ENCODE measurements around the gene C1QTNF1.

Gene C1QTNF1

DNA sequence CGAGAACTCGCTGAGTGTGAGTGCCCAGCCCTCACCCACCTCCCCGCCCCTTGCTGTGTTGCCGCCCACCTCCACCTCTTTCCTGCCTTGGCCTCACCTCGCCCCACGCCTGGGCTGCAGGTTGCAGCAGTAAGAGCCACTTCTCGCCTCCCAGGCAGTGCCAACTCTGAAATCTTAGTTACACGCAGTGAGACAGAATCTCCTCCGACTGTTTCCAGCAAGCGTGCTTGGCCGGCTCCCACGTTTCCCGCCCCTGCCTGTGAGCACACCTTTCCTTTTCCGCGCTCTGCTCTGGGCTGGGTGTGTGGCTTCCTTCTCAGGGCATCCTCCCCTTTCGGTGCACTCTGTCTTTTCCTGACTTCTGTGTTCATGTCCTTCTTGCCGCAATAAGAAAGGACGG, 56.4 kb downstream of the C1QTNF1 start:
- no peak for DNase-seq (ENCODE audit: low spot score)

DNA sequence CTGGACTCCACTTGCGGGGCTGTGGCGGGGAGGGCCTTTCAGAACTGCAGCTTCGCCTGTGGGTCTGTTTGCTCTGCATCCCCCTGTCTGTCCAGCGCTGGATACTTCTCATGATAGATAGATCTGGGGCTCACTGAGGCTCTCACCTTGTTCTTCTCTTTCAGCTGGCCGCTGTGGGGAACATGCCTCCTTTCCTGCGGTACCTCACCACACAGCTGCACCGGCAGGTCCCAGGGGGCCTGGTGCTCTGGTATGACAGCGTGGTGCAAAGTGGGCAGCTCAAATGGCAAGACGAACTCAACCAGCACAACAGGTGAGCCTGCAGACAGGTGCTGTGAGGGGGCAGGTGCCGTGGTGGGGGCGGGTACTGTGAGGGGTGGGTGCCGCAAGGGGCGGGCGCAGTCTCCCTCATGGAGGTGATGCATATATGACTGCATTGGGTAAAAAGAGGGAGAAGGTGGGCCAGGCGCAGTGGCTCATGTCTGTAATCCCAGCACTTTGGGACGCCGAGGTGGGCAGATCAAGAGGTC, 56.9 kb downstream of the C1QTNF1 start:
- DNase-seq (ENCODE audit: low spot score), result no peak

DNA sequence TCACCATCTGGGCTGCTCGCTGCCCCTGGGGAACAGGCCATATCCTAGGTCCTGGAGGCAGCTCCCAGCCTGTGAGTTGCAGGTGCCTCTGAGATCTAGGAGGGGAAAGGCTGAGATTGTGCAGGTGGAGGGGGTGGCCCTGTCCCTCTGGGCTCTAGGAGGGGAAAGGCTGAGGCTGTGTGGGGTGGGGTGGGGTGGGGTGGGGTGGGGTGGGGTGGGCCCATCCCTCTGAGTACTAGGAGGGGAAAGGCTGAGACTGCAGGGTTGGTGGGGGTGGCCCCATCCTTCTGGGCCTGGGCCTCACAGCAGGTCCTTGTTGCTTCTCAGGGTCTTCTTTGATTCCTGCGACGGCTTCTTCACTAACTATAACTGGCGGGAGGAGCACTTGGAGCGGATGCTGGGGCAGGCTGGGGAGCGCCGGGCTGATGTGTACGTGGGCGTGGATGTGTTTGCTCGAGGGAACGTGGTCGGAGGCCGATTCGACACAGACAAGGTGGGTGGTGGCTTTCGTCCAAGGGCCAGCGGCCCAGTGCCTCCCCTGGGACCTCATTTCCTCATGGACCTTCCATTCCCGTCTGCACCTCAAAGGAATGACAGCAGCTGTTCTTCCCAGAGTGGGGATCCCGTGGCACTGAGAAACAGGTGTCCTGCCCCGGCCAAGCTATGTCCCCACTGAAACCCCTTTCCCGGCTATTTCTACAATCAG, 57.8 kb downstream of the C1QTNF1 start:
- DNase-seq (ENCODE audit: low spot score), result no peak

DNA sequence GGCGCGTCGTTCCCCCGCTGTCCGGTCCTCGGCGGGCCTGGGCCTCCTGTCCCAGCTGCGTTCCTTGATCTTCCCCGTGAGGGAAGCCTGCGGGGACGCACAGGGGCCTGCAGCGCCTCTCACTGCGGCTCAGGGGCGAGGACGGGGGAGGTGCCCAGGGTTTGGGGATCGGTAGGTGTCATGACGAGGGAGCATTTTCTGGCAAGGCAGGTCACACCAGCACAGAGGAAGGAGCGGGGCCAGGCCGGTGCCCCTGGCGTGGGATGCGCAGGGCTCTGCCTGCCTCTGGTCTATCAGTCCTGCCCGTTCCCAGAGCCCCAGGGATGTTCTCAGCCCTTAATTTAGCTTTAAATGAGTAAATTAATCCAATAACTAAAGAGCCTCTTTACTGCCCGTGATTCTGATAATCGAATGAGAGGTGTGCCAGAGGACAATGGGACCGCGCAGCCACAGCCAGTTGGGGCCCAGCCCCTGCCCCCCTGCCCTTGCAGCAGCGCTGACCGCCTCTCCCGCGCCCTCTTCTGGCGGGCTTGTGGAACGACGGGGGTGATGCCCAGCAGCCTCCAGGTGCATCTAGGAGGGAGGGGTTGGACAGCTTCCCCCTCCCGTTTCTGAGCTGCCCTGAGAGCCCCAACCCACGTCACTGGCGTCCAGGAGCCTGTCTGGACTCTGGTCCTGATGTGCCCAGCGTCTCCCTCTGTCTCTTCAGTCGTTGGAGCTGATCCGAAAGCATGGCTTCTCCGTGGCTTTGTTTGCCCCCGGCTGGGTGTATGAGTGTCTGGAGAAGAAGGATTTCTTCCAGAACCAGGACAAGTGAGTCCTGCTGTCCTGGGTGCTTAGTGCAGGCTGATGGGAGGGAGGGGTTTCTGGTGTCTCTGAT, 58.6 kb downstream of the C1QTNF1 start:
- DNase-seq (ENCODE audit: low spot score), result peak; percentile 61

DNA sequence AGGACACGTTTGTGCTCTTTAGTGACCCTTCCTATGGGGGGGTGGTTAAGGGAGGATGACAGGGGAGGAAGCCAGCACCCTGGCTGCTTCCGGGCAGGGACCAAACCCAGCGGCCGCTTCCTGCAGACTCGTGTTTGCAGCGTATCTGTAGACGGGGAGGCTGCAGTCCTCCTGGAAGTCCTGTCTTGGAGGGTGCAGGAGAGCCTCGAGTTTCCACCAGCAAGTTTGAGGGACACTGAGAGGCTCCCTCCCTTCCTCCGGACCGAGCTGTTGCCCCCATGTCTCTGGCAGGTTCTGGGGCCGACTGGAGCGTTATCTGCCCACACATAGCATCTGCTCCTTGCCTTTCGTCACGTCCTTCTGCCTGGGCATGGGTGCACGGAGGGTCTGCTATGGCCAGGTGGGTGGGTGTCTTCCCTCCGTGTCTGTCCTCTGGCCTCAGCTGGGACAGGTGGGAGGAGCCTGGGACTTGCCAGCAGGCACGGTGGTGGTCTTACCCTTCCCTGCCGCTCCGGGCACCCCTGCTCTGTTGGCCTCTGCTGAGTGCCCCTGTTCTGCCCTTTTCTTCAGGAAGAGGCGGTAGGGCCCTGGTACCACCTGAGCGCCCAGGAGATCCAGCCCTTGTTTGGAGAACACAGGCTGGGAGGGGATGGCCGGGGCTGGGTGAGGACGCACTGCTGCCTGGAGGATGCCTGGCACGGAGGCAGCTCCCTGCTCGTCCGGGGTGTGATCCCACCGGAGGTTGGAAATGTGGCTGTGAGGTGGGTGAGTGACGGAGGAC, 59.4 kb downstream of the C1QTNF1 start:
- DNase-seq (ENCODE audit: low spot score), result no peak

DNA sequence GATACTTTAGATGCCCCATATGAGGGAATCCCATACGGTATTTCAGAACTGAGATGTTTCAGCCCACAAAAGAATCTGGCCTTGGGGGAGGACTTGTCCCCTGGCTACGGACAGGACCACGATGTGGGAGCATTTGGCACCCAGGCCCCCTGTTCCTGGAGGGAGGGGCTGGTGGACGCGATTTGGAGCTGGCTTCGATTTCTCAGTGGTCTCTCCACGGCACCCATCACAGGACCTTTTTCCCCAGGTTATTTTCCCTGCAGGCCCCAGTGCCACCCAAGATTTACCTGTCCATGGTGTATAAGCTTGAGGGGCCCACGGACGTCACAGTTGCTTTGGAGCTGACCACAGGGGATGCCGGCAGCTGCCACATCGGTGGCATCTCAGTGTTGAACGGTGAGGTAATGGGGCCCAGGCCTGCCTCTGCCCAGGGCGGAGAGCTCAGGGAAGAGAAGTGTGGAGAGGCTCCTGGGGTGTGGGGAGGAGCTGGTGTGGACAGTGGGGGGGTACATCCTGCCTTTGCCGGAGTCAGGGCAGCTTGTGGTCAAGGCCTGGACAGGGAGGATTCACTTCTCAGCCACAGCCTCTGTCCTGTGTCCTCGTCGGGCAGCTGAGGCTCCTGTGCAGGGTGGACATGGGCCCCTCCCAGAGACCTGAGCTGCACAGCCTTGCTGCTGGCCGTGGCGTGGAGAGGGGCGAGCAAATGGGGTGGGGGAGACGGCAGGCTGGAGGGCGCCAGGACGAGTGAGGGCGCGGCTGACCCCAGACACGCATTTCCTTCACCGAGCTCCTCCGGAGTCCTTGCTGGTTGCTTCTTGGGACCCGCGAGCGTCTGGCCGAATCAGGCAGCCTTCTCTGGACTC, 60.6 kb downstream of the C1QTNF1 start:
- DNase-seq (ENCODE audit: low spot score), result no peak

DNA sequence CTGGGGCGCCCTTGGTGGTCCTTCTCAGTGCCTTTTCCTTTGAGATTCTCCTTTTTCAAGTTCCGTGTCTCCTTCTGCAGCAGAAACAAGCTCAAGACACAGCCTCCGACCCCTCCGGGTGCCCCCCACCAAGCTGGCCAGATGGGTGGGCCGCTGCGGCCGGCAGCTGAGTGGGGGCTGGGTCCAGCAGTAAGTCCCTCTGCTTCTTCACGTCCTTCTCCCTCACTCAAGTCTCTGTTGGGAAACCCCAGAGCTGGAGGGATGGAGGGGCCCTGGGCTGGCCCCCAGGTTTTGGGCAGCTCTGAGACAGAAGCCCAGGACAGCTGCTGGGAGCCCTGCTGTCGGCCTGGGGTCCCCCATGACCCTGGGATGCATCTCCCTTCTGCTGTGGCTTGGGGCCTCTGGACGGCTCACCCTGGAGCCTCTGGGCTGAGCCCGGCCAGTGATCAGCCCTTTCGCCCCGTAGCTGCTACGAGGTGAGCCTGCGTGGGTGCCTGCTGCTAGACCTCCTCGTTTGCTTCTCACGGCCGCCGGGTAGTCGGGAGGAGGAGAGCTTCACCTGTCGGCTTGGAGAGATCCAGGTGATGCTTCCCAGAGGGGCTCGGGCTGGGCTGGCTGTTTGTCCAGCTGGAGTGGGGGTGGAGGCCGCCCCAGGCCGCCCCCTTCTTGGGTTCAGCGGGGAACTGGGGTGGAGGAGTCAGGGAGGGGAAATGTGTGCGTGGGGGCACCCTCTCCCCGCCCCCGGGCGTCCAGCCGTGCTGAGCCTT, 61.4 kb downstream of the C1QTNF1 start:
- no peak for DNase-seq (ENCODE audit: low spot score)

DNA sequence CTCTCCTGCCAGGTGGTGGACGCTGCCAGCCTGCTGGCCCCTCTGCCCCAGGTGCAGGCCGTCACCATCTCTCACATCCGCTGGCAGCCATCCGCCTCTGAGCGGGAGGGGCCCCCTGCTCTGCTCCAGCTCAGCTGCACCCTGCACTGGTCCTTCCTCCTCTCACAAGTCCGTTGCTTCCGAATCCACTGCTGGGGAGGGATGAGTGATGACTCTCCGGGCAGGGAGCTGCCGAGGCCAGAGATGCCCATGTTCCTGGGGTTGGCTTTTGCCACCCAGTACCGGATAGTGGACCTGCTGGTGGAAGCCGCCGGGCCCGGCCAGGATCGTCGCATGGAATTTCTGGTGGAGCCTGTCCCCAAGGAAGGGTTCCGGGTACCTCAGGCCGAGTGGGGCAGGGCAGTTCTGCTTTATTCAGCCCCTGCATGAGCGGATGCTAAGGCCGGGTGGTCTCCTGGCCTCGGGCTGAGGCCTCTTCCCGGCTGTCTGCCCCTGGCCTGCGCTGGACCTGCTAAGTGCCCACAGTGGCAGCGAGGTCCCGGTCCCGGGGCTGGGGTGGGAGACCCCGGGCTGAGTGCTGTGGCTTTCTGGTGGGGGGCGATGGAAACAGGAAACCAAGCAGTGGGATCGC, 62.1 kb downstream of the C1QTNF1 start:
- no peak for DNase-seq (ENCODE audit: low spot score)

DNA sequence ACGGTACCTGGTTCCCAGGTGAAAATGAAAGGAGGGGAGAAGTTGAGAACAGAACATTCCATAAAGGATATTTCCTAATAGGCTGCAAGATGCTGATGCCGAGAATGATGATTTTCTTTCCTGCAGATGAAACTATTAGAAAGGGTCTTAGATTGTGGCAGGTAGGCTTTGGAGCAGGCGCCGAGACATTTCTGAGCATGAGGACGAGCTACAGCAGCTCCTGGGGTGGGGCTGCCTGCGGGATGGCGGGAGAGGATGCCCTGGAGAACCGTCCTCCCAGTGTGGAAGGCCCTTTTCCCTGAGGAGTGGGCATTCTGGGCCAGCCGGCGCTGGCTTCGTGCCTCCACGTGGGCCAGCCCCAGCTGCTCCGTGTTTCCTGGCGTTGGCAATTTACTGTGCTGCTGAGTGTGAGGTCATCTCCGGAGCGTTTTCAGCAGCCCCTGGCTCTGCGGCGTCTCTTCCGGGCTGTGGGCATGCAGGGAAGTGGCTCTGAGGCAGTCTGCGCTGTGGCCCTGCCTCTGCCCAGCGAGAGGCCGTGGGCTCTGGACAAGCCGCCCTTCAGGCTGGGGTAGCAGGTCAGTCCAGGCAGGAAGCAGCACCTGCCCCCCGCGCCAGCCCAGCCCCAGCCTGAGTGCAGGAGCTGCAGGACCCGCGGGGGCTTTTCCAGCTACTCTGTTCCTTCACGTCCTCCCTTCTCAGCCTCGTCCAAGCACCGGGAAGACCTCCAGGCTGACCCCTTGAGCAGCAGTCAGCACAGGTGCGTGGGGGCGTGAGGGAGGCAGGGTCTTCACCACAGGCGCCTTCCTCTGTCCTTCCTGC, 62.8 kb downstream of the C1QTNF1 start:
- no peak for DNase-seq (ENCODE audit: low spot score)

DNA sequence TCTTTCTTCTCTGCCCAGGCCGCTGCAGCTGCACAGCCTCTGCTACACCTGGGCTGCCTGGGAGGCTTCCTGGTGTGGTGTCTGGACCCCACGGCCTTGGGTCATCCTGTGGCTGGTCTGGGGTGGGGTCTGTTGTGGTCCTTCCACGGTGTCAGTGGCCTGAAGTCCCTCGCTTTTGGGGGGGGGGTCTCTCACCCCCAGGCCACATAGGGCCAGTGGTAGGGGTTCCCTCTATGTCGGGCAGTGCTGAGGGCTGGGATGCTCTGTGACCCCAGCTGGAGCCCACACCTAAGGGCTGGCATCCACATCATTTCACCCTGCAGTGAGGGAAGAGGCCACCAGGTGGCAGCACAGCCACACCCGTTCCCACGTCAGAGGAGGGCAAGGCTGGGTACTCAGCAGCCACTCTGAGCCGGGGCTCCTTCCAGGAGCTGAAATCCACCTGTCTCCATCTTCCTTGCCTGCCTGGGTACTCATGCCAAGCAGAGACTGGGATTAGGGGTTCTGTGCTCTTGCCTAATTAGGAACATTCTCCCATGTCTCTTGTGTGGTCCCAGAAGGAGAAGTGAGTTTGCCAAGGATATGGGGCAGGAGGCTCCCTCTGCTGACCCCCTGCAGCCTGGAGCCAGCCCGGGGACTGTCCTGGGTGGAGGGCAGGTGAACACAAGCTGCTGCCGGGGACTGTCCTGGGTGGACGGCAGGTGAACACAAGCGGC, 63.6 kb downstream of the C1QTNF1 start:
- peak; percentile 84 for DNase-seq (ENCODE audit: low spot score)

DNA sequence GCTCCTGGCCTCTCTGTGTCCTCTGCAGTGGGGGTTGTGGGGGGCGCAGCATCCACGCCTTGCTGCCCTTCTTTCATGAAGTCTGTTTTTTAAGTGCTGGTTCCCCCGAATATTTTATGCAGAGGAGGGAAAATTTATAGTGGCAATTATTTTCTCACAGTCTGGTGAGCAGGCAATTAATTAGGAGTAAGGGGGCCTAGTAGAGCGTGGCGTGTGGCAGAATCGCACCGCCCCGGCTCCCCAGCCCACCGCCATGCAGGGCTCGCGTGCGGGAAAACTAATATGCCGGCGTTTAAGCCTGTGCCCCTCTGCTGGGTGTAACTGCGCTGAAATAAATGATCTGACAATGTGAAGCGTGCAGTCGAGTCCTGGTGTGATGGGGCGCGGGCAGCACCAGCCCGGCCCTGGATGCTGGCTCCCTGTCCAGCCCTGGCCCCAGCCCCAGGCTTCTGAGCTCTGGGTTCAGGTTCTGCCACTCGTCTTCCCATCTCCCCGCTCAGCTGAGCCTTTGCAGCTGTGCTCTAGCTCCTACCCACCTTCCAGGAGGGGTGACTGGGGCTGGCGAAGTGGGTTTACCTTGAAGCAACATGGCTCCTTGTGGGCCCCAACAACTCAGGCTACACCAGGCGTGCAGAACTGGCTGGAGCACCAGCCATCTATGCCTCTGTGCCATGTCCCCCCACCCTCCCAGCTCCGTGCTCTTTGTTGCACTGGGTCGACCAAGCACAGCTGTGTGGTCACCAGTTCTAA, 64.5 kb downstream of the C1QTNF1 start:
- no peak for DNase-seq (ENCODE audit: low spot score)

DNA sequence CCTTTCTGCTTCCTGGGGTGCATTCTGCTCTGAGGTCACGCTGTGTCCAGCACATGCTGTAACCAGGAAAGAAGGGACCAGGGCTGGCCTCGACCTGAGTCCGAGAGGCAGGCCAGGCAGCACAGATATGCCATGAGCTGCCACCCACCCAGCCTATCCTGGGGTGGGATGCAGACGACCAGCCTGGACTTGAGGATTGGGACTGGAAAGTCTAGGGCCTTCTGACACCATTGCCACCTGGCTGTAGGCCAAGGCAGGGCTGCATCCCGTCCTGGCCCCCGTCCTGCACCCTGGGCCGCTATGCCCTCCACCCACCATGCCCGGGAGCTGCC, 65.0 kb downstream of the C1QTNF1 start:
- DNase-seq (ENCODE audit: low spot score), result no peak

DNA sequence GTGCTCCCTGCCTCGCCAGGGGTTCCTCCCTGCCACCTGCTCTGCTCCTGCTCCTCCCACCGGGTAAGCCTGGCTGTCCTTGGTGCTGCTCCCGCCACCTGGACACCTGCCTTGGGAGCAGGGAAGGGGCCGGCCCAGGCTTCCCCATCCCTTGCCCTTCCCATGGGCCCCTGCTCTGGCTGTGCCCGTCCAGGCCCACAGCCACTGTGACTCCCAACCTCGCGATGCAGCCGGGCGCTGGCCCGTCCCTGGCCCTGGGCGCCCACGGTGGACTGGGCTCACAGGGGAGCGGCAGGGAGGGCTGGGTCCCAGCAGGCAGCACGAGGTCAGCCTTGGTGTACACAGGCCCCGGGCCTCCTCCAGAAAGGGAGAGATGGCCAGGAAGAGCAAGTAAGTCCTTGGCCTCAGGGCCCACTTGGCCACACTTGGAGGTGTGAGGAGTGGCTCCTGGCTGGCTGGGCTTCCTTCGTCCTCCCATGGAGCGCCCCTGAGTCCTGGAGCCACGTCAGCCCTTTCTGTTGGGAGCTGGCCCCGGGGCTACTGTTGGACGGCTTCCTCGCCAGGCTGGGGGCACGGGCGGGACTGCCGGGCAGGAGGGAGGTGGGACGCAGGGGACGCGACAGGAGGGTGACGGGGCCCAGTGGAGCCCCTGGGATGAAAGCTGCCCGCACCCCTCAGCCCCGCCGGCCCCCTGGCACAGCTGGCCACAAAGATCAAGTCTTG, 65.9 kb downstream of the C1QTNF1 start:
- DNase-seq (ENCODE audit: low spot score), result no peak

DNA sequence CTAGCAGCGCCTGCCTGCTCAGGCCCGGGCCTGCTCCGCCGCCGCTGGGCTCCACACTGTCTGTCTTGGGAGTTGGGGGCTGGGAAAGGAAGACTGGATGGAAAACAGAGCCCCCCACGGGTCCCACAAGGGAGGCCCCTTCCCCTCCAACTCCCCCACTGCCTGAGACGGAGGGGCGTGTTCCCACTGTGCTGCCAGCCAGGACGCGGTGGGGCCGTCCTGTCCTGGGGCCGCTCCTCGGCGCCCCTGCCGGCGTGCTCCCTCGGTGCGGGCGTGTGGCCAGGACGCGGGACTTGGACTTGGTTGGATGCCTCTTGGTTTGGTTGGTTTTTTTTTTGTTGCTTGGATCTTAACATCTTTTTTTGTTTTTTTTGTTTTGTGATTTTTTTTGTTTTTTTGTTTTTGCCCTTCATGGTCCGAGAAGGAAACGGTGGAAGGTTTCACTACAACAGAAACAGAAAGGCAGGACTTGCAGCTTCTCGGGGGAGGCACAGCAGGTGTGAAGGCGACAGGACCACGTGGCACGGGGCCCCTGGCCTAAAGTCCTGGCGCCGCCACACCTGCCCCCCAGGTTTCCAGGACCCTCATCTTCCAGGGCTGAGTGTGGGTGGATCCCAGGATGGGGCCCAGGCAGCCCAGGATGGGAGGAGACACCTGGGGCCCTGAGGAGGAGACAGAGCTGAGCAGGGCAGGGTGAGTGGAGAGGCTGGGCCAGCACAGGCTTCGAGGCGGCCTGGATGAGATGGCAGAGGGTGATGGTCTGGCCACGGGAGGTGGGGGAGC, 66.7 kb downstream of the C1QTNF1 start:
- no peak for DNase-seq (ENCODE audit: low spot score)

DNA sequence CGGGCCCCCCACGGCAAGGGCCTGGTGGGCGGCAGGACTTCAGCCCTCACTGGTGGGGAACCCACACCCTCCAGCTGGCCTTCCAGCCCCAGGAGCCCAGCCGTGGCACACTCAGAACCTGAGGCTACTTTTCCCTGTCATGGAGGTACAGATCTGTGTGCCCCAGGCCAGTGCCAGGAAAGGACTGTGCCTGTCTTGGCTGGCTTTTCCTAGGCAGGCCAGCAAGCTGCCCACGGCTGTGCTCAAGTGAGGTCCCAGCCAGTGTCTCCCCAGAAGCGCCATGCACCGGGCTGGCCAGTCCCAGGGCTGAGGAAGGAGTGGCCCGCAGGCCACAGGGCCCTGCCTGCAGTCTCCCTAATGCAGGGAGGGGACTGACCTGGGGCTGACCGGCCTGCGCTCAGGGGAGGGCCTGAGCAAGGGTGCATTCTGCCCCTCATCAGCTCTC, 67.3 kb downstream of the C1QTNF1 start:
- DNase-seq (ENCODE audit: low spot score), result no peak

DNA sequence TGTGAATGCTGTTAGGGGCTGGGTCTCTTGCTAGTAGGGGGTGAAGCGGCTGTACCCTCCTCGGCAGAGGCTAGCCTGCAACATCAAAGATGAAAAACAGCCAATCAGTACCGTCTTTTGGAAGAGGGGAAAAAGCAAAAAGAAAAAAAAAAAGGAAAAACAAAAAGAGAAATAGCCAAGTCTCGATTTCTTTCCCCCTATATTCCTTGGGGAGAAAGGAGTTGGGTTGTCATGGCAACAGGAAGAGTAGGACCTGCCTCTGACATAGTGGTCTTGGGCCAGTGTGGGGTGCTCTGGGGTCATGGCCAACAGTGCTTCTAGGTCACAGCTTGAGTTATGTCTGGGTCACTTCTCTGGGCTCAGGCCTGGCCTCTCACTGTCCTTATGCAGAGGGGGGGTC, 68.6 kb downstream of the C1QTNF1 start:
- no peak for DNase-seq (ENCODE audit: low spot score)

DNA sequence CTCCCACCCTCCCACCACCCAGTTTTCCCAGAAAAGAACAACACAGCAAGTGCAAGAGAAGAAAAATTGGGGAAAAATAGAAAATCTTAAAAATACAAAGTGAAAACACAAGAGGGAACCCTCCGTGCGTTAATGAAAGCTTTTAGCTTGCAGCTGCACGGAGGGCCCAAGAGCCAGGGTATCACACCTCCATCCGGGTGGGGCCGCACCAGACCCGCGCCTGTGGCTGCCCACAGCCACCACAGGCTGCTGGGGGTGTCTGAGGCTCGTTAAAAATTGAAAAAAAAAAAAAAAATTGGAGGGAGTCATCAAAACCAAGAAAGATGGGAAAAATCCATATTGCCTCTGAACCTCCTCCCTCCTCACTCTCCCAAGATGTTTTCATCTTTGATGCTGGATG, 69.3 kb downstream of the C1QTNF1 start:
- no peak for DNase-seq (ENCODE audit: low spot score)
